ENCODE data around the gene NFIB.

The NFIB gene

GRCh38 chr9:14189146-14189545, 124.8 kb downstream of the NFIB start:
- TF ChIP-seq CTCF (IDR thresholded peaks at IDR 0.05) (no peak), ZFX (IDR thresholded peaks at IDR 0.05; ENCODE audit: borderline replicate concordance) (no peak)
- no peak overlapping the region for H3K27ac ChIP-seq

- H3K27ac ChIP-seq: no peak overlapping the region
- TF ChIP-seq CTCF (IDR thresholded peaks at IDR 0.05) (no peak), ZFX (IDR thresholded peaks at IDR 0.05; ENCODE audit: borderline replicate concordance) (no peak)
Observed at GRCh38 chr9:14188538-14188937, 125.4 kb downstream of the NFIB start.

GRCh38 chr9:14188011-14188410, 125.9 kb downstream of the NFIB start:
- no peak overlapping the region for H3K27ac ChIP-seq
- no peak for TF ChIP-seq ZFX (IDR thresholded peaks at IDR 0.05; ENCODE audit: borderline replicate concordance)
- no peak for TF ChIP-seq CTCF (IDR thresholded peaks at IDR 0.05)

GRCh38 chr9:14186096-14186495, 127.8 kb downstream of the NFIB start:
- no peak for TF ChIP-seq CTCF (IDR thresholded peaks at IDR 0.05)
- no peak for TF ChIP-seq ZFX (IDR thresholded peaks at IDR 0.05; ENCODE audit: borderline replicate concordance)
- H3K27ac ChIP-seq: no peak overlapping the region

- TF ChIP-seq CTCF (IDR thresholded peaks at IDR 0.05) (no peak), ZFX (IDR thresholded peaks at IDR 0.05; ENCODE audit: borderline replicate concordance) (no peak)
- no peak overlapping the region for H3K27ac ChIP-seq
Observed at GRCh38 chr9:14185016-14185415, 128.9 kb downstream of the NFIB start.

GRCh38 chr9:14183001-14183400, 130.9 kb downstream of the NFIB start:
- TF ChIP-seq CTCF (IDR thresholded peaks at IDR 0.05) (no peak), ZFX (IDR thresholded peaks at IDR 0.05; ENCODE audit: borderline replicate concordance) (no peak)
- H3K27ac ChIP-seq: no peak overlapping the region

- TF ChIP-seq ZFX (IDR thresholded peaks at IDR 0.05; ENCODE audit: borderline replicate concordance) (no peak), CTCF (IDR thresholded peaks at IDR 0.05) (no peak)
- H3K27ac ChIP-seq: peak overlapping the region; percentile 77
Observed at GRCh38 chr9:14180960-14181537, 132.9 kb downstream of the NFIB start.

All from 22Rv1 (cell line).